GM13976 (cell line): ENCODE results near the gene PAQR7.

Source experiments
- DNase-seq: peaks from one replicate; pipeline ENCODE4 v3.0.0; 2012; ENCODE audit warnings: low spot score
- in situ Hi-C: fragments of 300-500 bp; cut with MboI; formaldehyde crosslinking; loops from one replicate; pipeline ENCODE4 v1.12.0; 2022; ENCODE audit warnings: low sequenced_read_pairs, mixed read lengths, inconsistent platforms; ENCODE audit not compliant: unreplicated experiment
- TF ChIP-seq, protein P1 (sequence below): IDR thresholded peaks from 2 replicates; pipeline ENCODE4 v1.5.1; 2012; ENCODE audit warnings: borderline replicate concordance, mild to moderate bottlenecking; ENCODE audit not compliant: insufficient read depth; ENCODE audit errors: extremely low read depth, missing control alignments, control extremely low read depth

The PAQR7 gene

DNA sequence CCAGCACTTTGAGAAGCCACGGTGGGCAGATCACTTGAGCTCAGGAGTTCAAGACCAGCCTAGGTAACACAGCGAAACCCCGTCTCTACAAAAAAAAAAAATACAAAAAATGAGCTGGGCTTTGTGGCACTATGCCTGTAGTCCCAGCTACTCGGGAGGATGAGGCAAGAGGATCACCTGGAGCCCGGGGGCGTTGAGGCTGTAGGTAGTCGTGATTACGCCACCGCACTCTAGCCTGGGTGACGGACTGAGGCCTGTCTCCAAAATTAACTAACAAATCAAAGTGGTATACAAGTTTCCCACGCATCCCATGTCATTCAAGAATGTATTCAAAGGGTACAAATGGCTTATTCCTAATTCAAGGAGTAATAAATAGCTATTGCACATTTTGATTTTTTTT, 18.7 kb downstream of the PAQR7 start:
- in situ Hi-C loops = no loop called here
- no peak for DNase-seq
- TF ChIP-seq, protein P1, sequence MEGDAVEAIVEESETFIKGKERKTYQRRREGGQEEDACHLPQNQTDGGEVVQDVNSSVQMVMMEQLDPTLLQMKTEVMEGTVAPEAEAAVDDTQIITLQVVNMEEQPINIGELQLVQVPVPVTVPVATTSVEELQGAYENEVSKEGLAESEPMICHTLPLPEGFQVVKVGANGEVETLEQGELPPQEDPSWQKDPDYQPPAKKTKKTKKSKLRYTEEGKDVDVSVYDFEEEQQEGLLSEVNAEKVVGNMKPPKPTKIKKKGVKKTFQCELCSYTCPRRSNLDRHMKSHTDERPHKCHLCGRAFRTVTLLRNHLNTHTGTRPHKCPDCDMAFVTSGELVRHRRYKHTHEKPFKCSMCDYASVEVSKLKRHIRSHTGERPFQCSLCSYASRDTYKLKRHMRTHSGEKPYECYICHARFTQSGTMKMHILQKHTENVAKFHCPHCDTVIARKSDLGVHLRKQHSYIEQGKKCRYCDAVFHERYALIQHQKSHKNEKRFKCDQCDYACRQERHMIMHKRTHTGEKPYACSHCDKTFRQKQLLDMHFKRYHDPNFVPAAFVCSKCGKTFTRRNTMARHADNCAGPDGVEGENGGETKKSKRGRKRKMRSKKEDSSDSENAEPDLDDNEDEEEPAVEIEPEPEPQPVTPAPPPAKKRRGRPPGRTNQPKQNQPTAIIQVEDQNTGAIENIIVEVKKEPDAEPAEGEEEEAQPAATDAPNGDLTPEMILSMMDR = no peak

DNA sequence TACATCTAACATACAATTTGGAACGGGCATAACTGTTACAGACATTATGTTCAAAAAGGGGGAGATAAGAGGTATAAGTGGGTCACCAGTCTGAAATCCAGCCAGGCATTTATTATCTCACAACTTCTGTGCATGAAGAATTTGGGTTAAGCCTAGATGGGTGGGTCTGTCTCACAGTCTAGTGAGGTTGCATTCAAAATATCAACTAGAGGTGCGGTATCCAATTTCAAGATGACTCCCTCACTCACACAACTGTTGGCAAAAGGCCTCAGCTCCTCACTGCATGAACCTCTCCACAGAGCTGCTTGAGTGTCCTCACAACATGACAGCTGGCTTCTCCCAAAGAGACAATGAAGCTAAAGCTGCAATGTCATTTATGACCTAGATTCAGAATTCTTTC, 21.0 kb downstream of the PAQR7 start:
- TF ChIP-seq, protein P1 = no peak
- no peak for DNase-seq
- in situ Hi-C loops = no loop called here

DNA sequence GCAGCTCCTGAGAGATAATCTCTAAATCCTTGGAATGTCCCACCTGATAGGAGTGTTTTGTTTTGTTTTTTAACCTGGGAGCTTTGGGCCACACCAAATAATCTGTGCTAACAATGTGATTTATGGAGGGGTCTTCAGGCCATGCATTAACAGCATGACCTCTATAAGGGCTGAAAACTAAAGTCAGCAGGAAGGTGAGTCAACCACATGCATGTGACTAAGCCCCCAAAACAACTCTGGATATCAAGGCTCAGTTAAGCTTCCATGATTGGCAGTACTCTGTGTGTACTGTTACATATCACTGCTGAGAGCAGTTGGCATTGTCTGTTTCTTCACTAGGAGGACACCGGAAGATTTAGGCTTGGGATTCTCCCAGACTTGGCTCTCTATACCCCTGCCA, 27.0 kb downstream of the PAQR7 start:
- DNase-seq = no peak
- TF ChIP-seq, protein P1 = no peak
- in situ Hi-C loops = no loop called here

DNA sequence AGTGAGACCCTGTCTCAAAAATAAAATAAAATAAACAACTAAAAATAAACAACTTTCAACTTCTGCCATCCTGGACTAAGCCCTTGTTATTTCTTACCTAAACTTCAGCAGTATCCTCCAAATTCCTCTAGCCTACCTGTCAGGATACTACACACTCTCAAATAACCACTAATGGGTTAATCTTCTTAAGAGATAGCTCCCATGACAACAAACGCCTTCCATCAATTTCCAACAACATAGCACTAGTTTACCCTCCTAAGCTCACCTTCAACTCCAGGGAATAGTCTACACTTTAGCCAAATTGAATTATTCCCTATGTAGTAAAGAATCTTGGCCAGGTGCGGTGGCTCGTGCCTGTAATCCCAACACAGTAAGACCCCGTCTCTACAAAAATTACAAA, 27.6 kb downstream of the PAQR7 start:
- in situ Hi-C loops = no loop called here
- DNase-seq = no peak
- TF ChIP-seq, protein P1 = no peak

DNA sequence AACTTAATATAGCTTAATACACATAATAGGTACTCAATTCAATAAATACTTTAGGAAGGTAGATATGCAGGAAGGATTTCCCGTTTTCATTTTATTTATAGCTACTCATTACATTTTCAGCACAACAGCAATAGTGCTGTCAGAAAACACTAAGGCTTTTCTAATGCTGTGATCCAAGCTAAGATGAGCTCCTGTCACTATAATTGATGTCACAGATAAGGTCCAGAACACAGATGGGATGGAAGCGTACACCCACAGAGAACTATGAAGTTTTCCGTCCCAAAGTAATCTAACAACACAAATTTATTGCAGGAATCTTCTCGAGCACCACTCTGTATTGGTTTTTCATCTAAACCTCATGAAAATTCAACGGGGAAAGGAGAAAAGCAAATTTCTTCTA, 29.8 kb downstream of the PAQR7 start:
- in situ Hi-C loops = no loop called here
- TF ChIP-seq, protein P1 = no peak
- DNase-seq = no peak

DNA sequence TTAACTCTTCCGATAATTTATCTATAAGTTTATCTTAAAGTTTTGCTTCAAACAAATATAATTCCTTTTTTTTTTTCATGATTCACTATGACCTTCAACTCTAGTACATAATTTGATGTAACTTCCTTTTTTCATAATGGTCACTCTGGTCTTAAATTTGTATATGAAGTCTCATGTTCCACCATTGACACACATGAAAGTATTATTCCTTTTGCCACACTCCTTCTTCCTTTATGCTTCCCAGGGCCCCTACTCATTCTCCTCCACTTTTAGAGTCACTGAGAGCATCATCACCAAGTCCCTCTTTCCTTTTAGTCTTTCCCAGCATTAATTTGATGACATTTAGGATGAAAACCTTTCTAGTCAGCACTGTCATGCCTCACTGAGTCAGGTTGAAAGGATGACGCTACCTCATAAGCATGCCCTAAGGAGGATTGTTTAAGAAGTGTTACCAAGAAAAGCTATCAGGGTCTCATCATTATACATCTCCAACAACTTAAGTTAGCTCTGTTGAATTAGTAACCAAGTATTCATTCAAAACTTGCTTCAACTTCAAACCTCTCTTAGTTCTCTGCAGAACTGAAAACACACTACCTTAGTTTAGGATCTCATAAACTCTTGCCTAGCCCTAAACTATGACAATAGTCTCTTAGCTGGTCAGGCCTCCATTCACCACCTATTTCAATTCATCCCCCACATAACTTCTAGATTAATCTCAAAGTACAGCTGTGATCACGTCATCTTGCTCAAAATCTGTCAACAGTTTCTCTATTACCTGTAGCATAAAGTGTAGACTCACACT, 30.8 kb downstream of the PAQR7 start:
- no peak for DNase-seq
- TF ChIP-seq, protein P1 = no peak
- in situ Hi-C loops = no loop called here
